Measurements from ENCODE around the gene ZNF92. TPM values are rescaled to one million over a fixed set of nuclear protein-coding genes. Genes with fewer than 3 reads are reported as not detected.

Gene ZNF92
- total RNA-seq, 6 experiments from 2014 or later: 1.9 to 4.5 (median 2.4) TPM

DNA sequence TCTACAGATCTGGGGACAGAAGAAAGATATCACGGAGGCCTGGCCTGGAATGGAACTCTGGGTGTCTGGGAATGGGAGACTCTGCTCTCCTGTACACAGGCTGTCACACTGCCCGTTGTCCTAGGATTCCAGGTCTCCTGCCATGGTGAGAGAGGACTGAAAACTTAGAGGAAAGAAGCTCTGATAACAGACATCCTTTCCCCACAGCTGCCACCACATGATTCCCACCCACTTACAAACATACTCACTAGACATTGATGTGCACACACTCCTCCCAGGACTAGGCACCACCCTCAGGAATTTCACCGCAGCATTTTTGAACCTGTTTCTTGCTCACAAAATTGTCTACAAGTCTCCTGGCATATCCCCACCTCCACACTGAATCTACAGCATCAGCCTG is 5.7 kb downstream of the ZNF92 start:
- intact Hi-C loops (cut with DNase I): no loop called here
- WGBS (ENCODE audit: insufficient coverage, low coverage, low lambda C conversion rate, missing lambda C conversion rate): 33% methylated on average over 3 of the region's 3 CpGs
- Histone ChIP-seq H3K27ac (no peak overlapping the region), H3K27me3 (no peaks in the 10 kb centered on the region), H3K4me3 (no peak overlapping the region), H3K9me3 (no peaks in the 10 kb centered on the region), H3K36me3 (no peaks in the 10 kb centered on the region), H3K4me1 (peaks cover 0 to 8% (median 0%) of the 10 kb centered on the region in 4 donors)
- TF ChIP-seq, protein P1, sequence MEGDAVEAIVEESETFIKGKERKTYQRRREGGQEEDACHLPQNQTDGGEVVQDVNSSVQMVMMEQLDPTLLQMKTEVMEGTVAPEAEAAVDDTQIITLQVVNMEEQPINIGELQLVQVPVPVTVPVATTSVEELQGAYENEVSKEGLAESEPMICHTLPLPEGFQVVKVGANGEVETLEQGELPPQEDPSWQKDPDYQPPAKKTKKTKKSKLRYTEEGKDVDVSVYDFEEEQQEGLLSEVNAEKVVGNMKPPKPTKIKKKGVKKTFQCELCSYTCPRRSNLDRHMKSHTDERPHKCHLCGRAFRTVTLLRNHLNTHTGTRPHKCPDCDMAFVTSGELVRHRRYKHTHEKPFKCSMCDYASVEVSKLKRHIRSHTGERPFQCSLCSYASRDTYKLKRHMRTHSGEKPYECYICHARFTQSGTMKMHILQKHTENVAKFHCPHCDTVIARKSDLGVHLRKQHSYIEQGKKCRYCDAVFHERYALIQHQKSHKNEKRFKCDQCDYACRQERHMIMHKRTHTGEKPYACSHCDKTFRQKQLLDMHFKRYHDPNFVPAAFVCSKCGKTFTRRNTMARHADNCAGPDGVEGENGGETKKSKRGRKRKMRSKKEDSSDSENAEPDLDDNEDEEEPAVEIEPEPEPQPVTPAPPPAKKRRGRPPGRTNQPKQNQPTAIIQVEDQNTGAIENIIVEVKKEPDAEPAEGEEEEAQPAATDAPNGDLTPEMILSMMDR (IDR thresholded peaks at IDR 0.05): no peak
- TF ChIP-seq POLR2A (IDR thresholded peaks at IDR 0.05): no peak
- ATAC-seq (peak in 2 of 4 donors; percentile 33 to 45), DNase-seq (no peak)

DNA sequence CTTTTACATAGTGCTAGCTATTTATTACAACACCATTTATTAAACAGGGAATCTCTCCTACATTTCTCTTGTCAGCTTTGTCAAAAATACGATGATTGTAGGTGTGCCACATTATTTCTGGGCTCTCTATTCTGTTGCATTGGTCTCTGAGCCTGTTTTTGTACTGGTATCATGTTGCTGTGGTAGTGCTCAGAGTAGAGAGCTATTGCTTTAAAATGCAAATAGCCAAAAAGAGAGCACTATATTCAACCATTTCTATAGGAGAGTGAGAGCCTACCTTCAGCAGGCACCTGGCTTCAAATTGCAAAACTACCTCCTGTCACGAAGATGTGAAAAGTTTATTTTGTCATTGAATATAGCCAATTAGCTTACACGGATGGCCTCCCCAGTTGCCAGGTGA is 8.1 kb downstream of the ZNF92 start:
- WGBS (ENCODE audit: insufficient coverage, low coverage, low lambda C conversion rate, missing lambda C conversion rate): 91% methylated on average over 3 of the region's 3 CpGs
- TF ChIP-seq, protein P1 (IDR thresholded peaks at IDR 0.05): no peak
- TF ChIP-seq POLR2A (IDR thresholded peaks at IDR 0.05): no peak
- intact Hi-C loops (cut with DNase I): no loop called here

DNA sequence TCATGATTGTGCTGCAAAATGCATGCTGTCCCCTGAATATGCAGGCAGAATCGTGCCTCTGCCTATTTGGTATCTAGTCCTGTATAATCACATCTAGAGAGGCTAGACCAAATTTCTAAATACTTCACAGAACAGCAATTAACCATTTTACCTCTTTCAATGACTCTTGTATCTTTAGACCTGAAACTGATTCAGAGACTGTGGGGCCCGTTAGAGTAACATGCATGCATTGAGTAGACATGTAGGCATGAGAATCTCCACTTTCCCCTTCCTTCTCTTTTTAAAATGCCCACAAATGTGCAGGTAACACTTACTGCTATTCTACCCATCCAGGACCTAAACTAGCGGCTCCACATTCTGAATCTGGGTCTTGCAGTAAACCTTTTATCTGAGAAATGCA is 8.8 kb downstream of the ZNF92 start:
- DNase-seq (no peak), ATAC-seq (no peak)
- H3K27ac ChIP-seq: no peak overlapping the region
- no peaks in the 10 kb centered on the region for H3K36me3 ChIP-seq
- WGBS (ENCODE audit: insufficient coverage, low coverage, low lambda C conversion rate, missing lambda C conversion rate): 70% methylated on average over 3 of the region's 3 CpGs
- no peak overlapping the region for H3K4me3 ChIP-seq
- intact Hi-C loops (cut with DNase I): no loop called here
- no peaks in the 10 kb centered on the region for H3K9me3 ChIP-seq
- TF ChIP-seq POLR2A (IDR thresholded peaks at IDR 0.05): no peak
- TF ChIP-seq, protein P1 (IDR thresholded peaks at IDR 0.05): no peak
- H3K27me3 ChIP-seq: no peaks in the 10 kb centered on the region
- H3K4me1 ChIP-seq: no peaks in the 10 kb centered on the region

More for the DNA sequence above, 8.1 kb downstream of the ZNF92 start:
- ATAC-seq (no peak), DNase-seq (no peak)
- Histone ChIP-seq H3K36me3 (no peaks in the 10 kb centered on the region), H3K9me3 (no peaks in the 10 kb centered on the region), H3K27me3 (no peaks in the 10 kb centered on the region), H3K4me1 (no peaks in the 10 kb centered on the region), H3K27ac (no peak overlapping the region), H3K4me3 (no peak overlapping the region)

DNA sequence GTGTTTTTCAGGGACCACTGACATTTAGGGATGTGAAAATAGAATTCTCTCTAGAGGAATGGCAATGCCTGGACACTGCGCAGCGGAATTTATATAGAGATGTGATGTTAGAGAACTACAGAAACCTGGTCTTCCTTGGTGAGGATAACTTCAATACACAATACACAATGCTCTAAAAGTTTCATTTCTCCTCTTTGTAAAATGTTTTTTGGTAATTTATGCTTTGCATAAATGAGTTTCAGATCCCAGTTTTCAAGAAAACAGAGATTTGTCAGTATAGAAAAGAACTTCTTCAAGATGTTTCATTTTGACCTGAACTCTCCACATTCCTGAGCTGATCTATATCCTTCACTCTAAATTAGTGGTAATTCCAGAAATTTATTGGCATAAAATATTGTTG is 14.2 kb downstream of the ZNF92 start:
- ATAC-seq: no peak
- Histone ChIP-seq H3K27ac (no peak overlapping the region), H3K36me3 (peaks cover 0 to 4% (median 0%) of the 10 kb centered on the region in 4 donors), H3K27me3 (no peaks in the 10 kb centered on the region), H3K4me3 (no peak overlapping the region), H3K9me3 (no peaks in the 10 kb centered on the region), H3K4me1 (no peaks in the 10 kb centered on the region)
- DNase-seq: no peak
- 96% methylated on average over 2 of the region's 2 CpGs for WGBS (ENCODE audit: insufficient coverage, low coverage, low lambda C conversion rate, missing lambda C conversion rate)
- TF ChIP-seq, protein P1 (IDR thresholded peaks at IDR 0.05): no peak
- no peak for TF ChIP-seq POLR2A (IDR thresholded peaks at IDR 0.05)
- intact Hi-C loops (cut with DNase I): no loop called here

DNA sequence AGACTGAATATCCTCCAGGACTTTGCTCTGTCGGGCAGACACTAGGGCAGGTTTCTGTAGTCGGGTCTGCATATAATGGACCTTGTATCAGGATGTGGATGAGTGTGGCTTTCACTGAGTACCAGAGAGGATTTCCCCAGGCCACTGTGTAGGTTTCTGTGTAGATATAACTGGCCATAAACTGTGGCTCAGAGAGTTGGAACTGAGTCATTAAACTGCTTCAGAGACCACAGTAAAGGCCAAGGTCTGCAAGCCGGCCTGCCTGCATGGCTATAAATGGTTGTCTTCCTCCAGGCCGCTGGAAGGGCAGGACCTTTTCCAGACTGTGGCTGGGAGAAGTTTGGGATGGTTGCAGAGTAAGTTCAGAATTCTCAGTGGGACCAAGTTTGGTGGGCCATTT is 16.9 kb downstream of the ZNF92 start:
- no CpG with 5 or more reads among the region's 4 CpGs for WGBS (ENCODE audit: insufficient coverage, low coverage, low lambda C conversion rate, missing lambda C conversion rate)
- Histone ChIP-seq H3K4me3 (no peak overlapping the region), H3K27me3 (no peaks in the 10 kb centered on the region), H3K27ac (no peak overlapping the region), H3K4me1 (no peaks in the 10 kb centered on the region), H3K36me3 (peaks cover 0 to 4% (median 0%) of the 10 kb centered on the region in 4 donors), H3K9me3 (no peaks in the 10 kb centered on the region)
- DNase-seq (no peak), ATAC-seq (no peak)
- intact Hi-C loops (cut with DNase I): no loop called here
- TF ChIP-seq, protein P1 (IDR thresholded peaks at IDR 0.05): no peak
- TF ChIP-seq POLR2A (IDR thresholded peaks at IDR 0.05): no peak

All from right lobe of liver (tissue), 6 donors.